Neuronal stem cell (in vitro differentiated cells): ENCODE results near the gene GCC1.

Source experiments
- DNase-seq: peaks from one replicate; pipeline ENCODE4 v3.0.0-alpha.2; 2013; ENCODE audit warnings: low spot score
- H2AFZ ChIP-seq: one replicate; pipeline ENCODE4 v1.6.1; 2013; ENCODE audit warnings: mild to moderate bottlenecking, low read length, inconsistent platforms
- H2AK5ac ChIP-seq: 2 replicates; pipeline ENCODE4 v1.6.1; 2013; ENCODE audit warnings: low read depth, mild to moderate bottlenecking, inconsistent platforms, low read length, moderate library complexity, mixed read lengths
- H2BK120ac ChIP-seq: 2 replicates; pipeline ENCODE4 v1.6.1; 2013; ENCODE audit warnings: low read depth, mild to moderate bottlenecking, inconsistent platforms, low read length, moderate library complexity, mixed read lengths
- H2BK12ac ChIP-seq: one replicate; pipeline ENCODE4 v1.6.1; 2013; ENCODE audit warnings: low read length, inconsistent platforms
- H2BK15ac ChIP-seq: 2 replicates; pipeline ENCODE4 v1.6.1; 2013; ENCODE audit warnings: mild to moderate bottlenecking, low read length, inconsistent platforms, mixed read lengths
- H2BK5ac ChIP-seq: one replicate; pipeline ENCODE4 v1.6.1; 2013; ENCODE audit warnings: inconsistent platforms, mild to moderate bottlenecking, low read length, moderate library complexity
- H3K14ac ChIP-seq: one replicate; pipeline ENCODE4 v1.6.1; 2013; ENCODE audit warnings: low read length, inconsistent platforms
- H3K18ac ChIP-seq: 2 replicates; pipeline ENCODE4 v1.6.1; 2013; ENCODE audit warnings: low read length, inconsistent platforms
- H3K23ac ChIP-seq: 2 replicates; pipeline ENCODE4 v1.6.1; 2013; ENCODE audit warnings: low read depth, mild to moderate bottlenecking, mixed read lengths, low read length, inconsistent platforms; ENCODE audit not compliant: poor library complexity
- H3K27ac ChIP-seq: replicated peaks from 3 replicates; pipeline ENCODE4 v1.5.1; 2013; ENCODE audit warnings: low read length, inconsistent platforms
- H3K27me3 ChIP-seq, 3 experiments: 2 replicates each; pipeline ENCODE4 v1.6.1; 2013; ENCODE audit warnings: low read length in 3 of 3, mild to moderate bottlenecking in 2 of 3, inconsistent platforms in 1 of 3, low read depth in 1 of 3, mixed read lengths in 1 of 3, moderate library complexity in 1 of 3; ENCODE audit not compliant: control insufficient read depth in 3 of 3, insufficient read depth in 3 of 3
- H3K36me3 ChIP-seq, 2 donors: replicated peaks in 1 of 2; 2 replicates each; pipeline ENCODE4 v1.6.1; 2013; ENCODE audit warnings: low read length in 2 of 2; ENCODE audit not compliant: control insufficient read depth in 2 of 2, insufficient read depth in 2 of 2
- H3K4ac ChIP-seq: 2 replicates; pipeline ENCODE4 v1.6.1; 2013; ENCODE audit warnings: inconsistent platforms, mild to moderate bottlenecking, low read length, moderate library complexity
- H3K4me1 ChIP-seq, 2 donors: 1 replicate in 1 of 2; 2 replicates in 1 of 2; pipeline ENCODE4 v1.6.1; 2013; ENCODE audit warnings: low read length in 2 of 2, low read depth in 1 of 2; ENCODE audit not compliant: control insufficient read depth in 2 of 2, insufficient read depth in 1 of 2
- H3K4me2 ChIP-seq: one replicate; pipeline ENCODE4 v1.6.1; 2013; ENCODE audit warnings: mild to moderate bottlenecking, low read length, inconsistent platforms; ENCODE audit not compliant: insufficient read depth, poor library complexity, severe bottlenecking
- H3K4me3 ChIP-seq, 2 donors: 2 replicates each; pipeline ENCODE4 v1.5.1; 2013; ENCODE audit warnings: low read length in 2 of 2, mild to moderate bottlenecking in 2 of 2, inconsistent platforms in 1 of 2, moderate library complexity in 1 of 2
- H3K79me1 ChIP-seq: one replicate; pipeline ENCODE4 v1.6.1; 2013; ENCODE audit warnings: low read depth, mild to moderate bottlenecking, inconsistent platforms, low read length, moderate library complexity
- H3K9ac ChIP-seq: one replicate; pipeline ENCODE4 v1.6.1; 2013; ENCODE audit warnings: mild to moderate bottlenecking, low read depth, low read length, inconsistent platforms; ENCODE audit not compliant: poor library complexity
- H3K9me3 ChIP-seq, 2 donors: replicated peaks in 1 of 2; 2 replicates each; pipeline versions ENCODE3 to v1.6.1; 2013; ENCODE audit warnings: low read length in 2 of 2, mild to moderate bottlenecking in 2 of 2, inconsistent platforms in 1 of 2, low read depth in 1 of 2, mixed read lengths in 1 of 2, moderate library complexity in 1 of 2; ENCODE audit not compliant: control insufficient read depth in 2 of 2, insufficient read depth in 1 of 2
- H4K8ac ChIP-seq: one replicate; pipeline ENCODE4 v1.6.1; 2013; ENCODE audit warnings: low read depth, mild to moderate bottlenecking, inconsistent platforms, low read length, moderate library complexity
- H4K91ac ChIP-seq: one replicate; pipeline ENCODE4 v1.6.1; 2013; ENCODE audit warnings: low read length, low read depth, mild to moderate bottlenecking, inconsistent platforms; ENCODE audit not compliant: poor library complexity
- WGBS, 2 donors: extraction: QIAGEN DNeasy Blood & Tissue Kit; methylation state at CpG; one replicate each; pipeline ENCODE4 v1.1.7; 2013; ENCODE audit warnings: missing lambda C conversion rate in 2 of 2, mixed read lengths in 1 of 2; ENCODE audit not compliant: insufficient read length in 2 of 2, insufficient replicate concordance in 1 of 2; ENCODE audit errors: extremely low coverage in 2 of 2; 5-methylcytosine and 5-hydroxymethylcytosine counted together

The GCC1 gene

DNA sequence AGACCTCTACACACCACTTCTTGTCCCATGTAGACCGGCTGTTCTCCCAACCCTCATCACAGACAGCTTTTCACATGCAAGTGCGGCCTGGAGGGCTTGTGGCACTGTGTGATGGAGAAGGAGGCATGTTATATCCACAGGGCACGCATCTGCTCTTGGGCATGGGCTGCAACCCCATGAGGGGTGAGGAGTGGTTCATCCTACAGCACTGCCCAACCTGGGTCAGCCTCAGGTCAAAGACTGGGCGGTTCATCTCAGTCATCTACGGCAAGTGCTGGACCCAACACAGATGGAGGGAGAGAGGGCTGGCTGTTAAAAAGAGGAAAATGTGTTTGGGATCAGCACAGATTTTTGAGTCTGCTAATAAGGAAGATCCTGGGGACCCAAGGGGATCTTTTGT, 10.3 kb upstream of the GCC1 start:
- Histone ChIP-seq H3K79me1 (peaks cover 1% of the 10 kb centered on the region), H3K27ac (no peak overlapping the region), H3K4me1 (peaks cover 0 to 1% of the 10 kb centered on the region in 2 donors), H3K4me3 (no peak overlapping the region), H3K18ac (peak overlapping the region; percentile 24), H4K8ac (peak overlapping the region; percentile 43), H3K23ac (peak overlapping the region; percentile 22), H3K14ac (no peak overlapping the region), H2BK120ac (no peak overlapping the region), H3K4ac (no peak overlapping the region), H2BK5ac (no peak overlapping the region), H3K9ac (no peak overlapping the region), H2AK5ac (peak overlapping the region; percentile 14), H3K4me2 (no peak overlapping the region), H2BK15ac (no peak overlapping the region), H3K27me3 (peaks cover 0 to 2% (median 2%) of the 10 kb centered on the region in 3 experiments), H2AFZ (no peak overlapping the region), H4K91ac (no peak overlapping the region), H2BK12ac (peak overlapping the region; percentile 16), H3K9me3 (no peaks in the 10 kb centered on the region), H3K36me3 (peaks cover 9 to 16% of the 10 kb centered on the region in 2 donors)
- no CpG with 5 or more reads among the region's 5 CpGs for WGBS, 2 donors
- no peak for DNase-seq

- Histone ChIP-seq H2AFZ (no peak overlapping the region), H3K27ac (no peak overlapping the region), H3K14ac (no peak overlapping the region), H3K4ac (no peak overlapping the region), H3K27me3 (peaks cover 0 to 2% (median 2%) of the 10 kb centered on the region in 3 experiments), H3K9me3 (no peaks in the 10 kb centered on the region), H3K4me1 (no peaks in the 10 kb centered on the region), H2BK12ac (no peak overlapping the region), H3K4me2 (no peak overlapping the region), H4K91ac (no peak overlapping the region), H2AK5ac (no peak overlapping the region), H3K23ac (no peak overlapping the region), H3K9ac (no peak overlapping the region), H3K79me1 (peaks cover 3% of the 10 kb centered on the region), H2BK5ac (no peak overlapping the region), H2BK120ac (no peak overlapping the region), H3K18ac (no peak overlapping the region), H3K4me3 (no peak overlapping the region), H2BK15ac (no peak overlapping the region), H3K36me3 (peaks cover 14 to 26% of the 10 kb centered on the region in 2 donors), H4K8ac (no peak overlapping the region)
- DNase-seq: no peak
- WGBS, 2 donors: no CpG with 5 or more reads among the region's 1 CpG
Observed at GRCh38 chr7:127594490-127594889, 9.1 kb upstream of the GCC1 start.

DNA sequence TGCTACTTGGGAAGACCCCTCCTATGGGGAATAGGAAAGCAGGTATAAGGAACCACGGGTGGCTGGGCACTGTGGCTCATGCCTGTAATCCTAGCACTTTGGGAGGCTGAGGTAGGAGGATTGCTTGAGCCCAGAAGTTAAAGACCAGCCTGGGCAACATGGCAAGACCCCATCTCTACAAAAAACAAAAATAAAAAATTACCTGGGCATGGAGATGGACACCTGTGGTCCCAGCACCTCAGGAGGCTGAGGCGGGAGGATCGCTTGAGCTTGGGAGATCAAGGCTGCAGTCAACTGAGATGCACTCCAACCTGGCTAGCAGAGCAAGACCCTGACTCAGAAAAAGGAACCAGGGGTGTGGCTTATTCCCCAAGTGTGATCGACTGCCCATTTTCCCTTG, 7.2 kb upstream of the GCC1 start:
- no peak overlapping the region for H3K14ac ChIP-seq

DNA sequence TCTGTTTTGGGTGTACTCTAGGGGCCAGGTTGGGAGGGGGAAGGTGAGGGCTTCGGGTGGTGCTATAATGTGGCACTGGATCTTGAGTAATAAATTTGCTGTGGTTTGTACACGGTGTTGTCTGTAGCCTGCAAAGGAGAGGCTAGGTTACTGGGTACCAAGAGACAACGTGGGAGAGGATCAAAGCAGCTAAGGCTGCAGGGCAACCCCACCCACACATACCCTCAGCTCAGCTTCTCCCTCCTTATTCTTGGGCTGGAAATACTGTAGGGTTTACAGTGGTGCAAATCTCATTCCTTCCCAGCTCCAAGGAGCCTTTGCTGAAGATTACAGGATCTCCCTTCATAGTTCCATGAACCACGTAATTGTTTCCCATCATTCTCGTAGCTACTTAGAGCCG, 6.2 kb upstream of the GCC1 start:
- no peak overlapping the region for H3K4me2 ChIP-seq
- H4K91ac ChIP-seq: no peak overlapping the region
- H2BK15ac ChIP-seq: no peak overlapping the region
- H3K9me3 ChIP-seq: no peaks in the 10 kb centered on the region
- H3K18ac ChIP-seq: no peak overlapping the region
- H3K4me1 ChIP-seq: peaks cover 3 to 5% of the 10 kb centered on the region in 2 donors
- no peak for DNase-seq
- H2AFZ ChIP-seq: no peak overlapping the region
- H3K27ac ChIP-seq: no peak overlapping the region
- H3K4me3 ChIP-seq: no peak overlapping the region
- H3K79me1 ChIP-seq: peaks cover 3% of the 10 kb centered on the region
- peaks cover 16 to 30% of the 10 kb centered on the region in 2 donors for H3K36me3 ChIP-seq
- H2BK12ac ChIP-seq: no peak overlapping the region
- no peak overlapping the region for H2BK5ac ChIP-seq
- H3K27me3 ChIP-seq: peaks cover 0 to 4% (median 0%) of the 10 kb centered on the region in 3 experiments
- no peak overlapping the region for H3K23ac ChIP-seq
- no CpG with 5 or more reads among the region's 6 CpGs for WGBS, 2 donors
- H2BK120ac ChIP-seq: no peak overlapping the region
- no peak overlapping the region for H3K9ac ChIP-seq
- no peak overlapping the region for H3K14ac ChIP-seq
- H3K4ac ChIP-seq: no peak overlapping the region
- no peak overlapping the region for H4K8ac ChIP-seq
- no peak overlapping the region for H2AK5ac ChIP-seq

More for the DNA sequence above, 7.2 kb upstream of the GCC1 start:
- H3K4me2 ChIP-seq: no peak overlapping the region
- H3K4me1 ChIP-seq: peaks cover 3 to 5% of the 10 kb centered on the region in 2 donors
- no peak overlapping the region for H4K8ac ChIP-seq
- H3K18ac ChIP-seq: no peak overlapping the region
- H2BK15ac ChIP-seq: no peak overlapping the region
- H3K36me3 ChIP-seq: peaks cover 16 to 30% of the 10 kb centered on the region in 2 donors
- no peaks in the 10 kb centered on the region for H3K9me3 ChIP-seq
- H2AK5ac ChIP-seq: no peak overlapping the region
- no peak overlapping the region for H3K27ac ChIP-seq
- no peak overlapping the region for H2BK120ac ChIP-seq
- WGBS, 2 donors: no CpG with 5 or more reads among the region's 4 CpGs
- no peak overlapping the region for H3K23ac ChIP-seq
- H3K9ac ChIP-seq: no peak overlapping the region
- H3K4ac ChIP-seq: no peak overlapping the region
- H2BK12ac ChIP-seq: no peak overlapping the region
- peaks cover 0 to 2% (median 0%) of the 10 kb centered on the region in 3 experiments for H3K27me3 ChIP-seq
- no peak for DNase-seq
- H2AFZ ChIP-seq: no peak overlapping the region
- no peak overlapping the region for H2BK5ac ChIP-seq
- H3K4me3 ChIP-seq: no peak overlapping the region
- H3K79me1 ChIP-seq: peaks cover 3% of the 10 kb centered on the region
- no peak overlapping the region for H4K91ac ChIP-seq
